GM12892 (cell line): ENCODE data around the gene CHD5.

Source experiments
- DNase-seq: peaks from one replicate; pipeline ENCODE4 v3.0.0; 2011; ENCODE audit not compliant: insufficient read length
- FAIRE-seq: peaks from 2 replicates; lab custom pipeline; 2011; peaks lifted over from hg19 to GRCh38; lab: Jason Lieb, UNC
- POLR2A ChIP-seq: IDR thresholded peaks from 2 replicates; pipeline ENCODE4 v1.6.1; 2011; ENCODE audit warnings: low read depth, low read length, control low read depth
- POLR2AphosphoS5 ChIP-seq: IDR thresholded peaks from 2 replicates; pipeline ENCODE4 v1.6.1; 2011; ENCODE audit warnings: low read depth, low read length, control low read depth
- TAF1 ChIP-seq: IDR thresholded peaks from 2 replicates; pipeline ENCODE4 v1.6.1; 2011; ENCODE audit warnings: low read depth, mild to moderate bottlenecking, control low read depth, low read length, borderline replicate concordance

The CHD5 gene

GRCh38 chr1:6198646-6199297 lies 18.7 kb upstream of the CHD5 start:
- FAIRE-seq (no peak), DNase-seq (no peak)
- TF ChIP-seq POLR2A (no peak), POLR2AphosphoS5 (no peak), TAF1 (no peak)

GRCh38 chr1:6197746-6198427 lies 17.8 kb upstream of the CHD5 start:
- FAIRE-seq (no peak), DNase-seq (no peak)
- TF ChIP-seq POLR2AphosphoS5: 0 out of 2 replicates have a peak, but pooled peaks have one; percentile 27
- TF ChIP-seq POLR2A: no peak; the same call in 1 of the 2 replicates
- TF ChIP-seq TAF1: no peak

GRCh38 chr1:6191968-6192367 lies 11.8 kb upstream of the CHD5 start:
- DNase-seq (no peak), FAIRE-seq (no peak)
- no peak for TF ChIP-seq POLR2AphosphoS5
- TF ChIP-seq TAF1: no peak
- TF ChIP-seq POLR2A: no peak

GRCh38 chr1:6188466-6188865 lies 8.3 kb upstream of the CHD5 start:
- DNase-seq (no peak), FAIRE-seq (no peak)
- no peak for TF ChIP-seq TAF1
- TF ChIP-seq POLR2A: no peak
- no peak for TF ChIP-seq POLR2AphosphoS5

GRCh38 chr1:6185635-6186382 lies 5.7 kb upstream of the CHD5 start:
- TF ChIP-seq POLR2AphosphoS5: peak; percentile 61; the same call in 1 of the 2 replicates
- TF ChIP-seq POLR2A: peak; percentile 48; the same call in 1 of the 2 replicates
- no peak for TF ChIP-seq TAF1
- DNase-seq (no peak), FAIRE-seq (no peak)

GRCh38 chr1:6185151-6185550 lies 5.0 kb upstream of the CHD5 start:
- no peak for TF ChIP-seq TAF1
- TF ChIP-seq POLR2AphosphoS5: no peak
- TF ChIP-seq POLR2A: no peak
- DNase-seq: no peak
- no peak for FAIRE-seq

- TF ChIP-seq TAF1 (no peak), POLR2A (no peak; the same call in none of the 2 replicates), POLR2AphosphoS5 (peak; percentile 72)
- DNase-seq (no peak), FAIRE-seq (no peak)
Observed at GRCh38 chr1:6184083-6184783, 4.1 kb upstream of the CHD5 start.

GRCh38 chr1:6183520-6183989 lies 3.4 kb upstream of the CHD5 start:
- TF ChIP-seq POLR2AphosphoS5 (no peak), TAF1 (no peak), POLR2A (no peak)
- DNase-seq: no peak
- FAIRE-seq: no peak

GRCh38 chr1:6181347-6181770 lies 1.2 kb upstream of the CHD5 start:
- FAIRE-seq (no peak), DNase-seq (no peak)
- TF ChIP-seq POLR2A: no peak
- no peak for TF ChIP-seq POLR2AphosphoS5

GRCh38 chr1:6180707-6181311 lies 688 bp upstream of the CHD5 start:
- no peak for FAIRE-seq
- no peak for DNase-seq
- no peak for TF ChIP-seq POLR2A
- no peak for TF ChIP-seq POLR2AphosphoS5

GRCh38 chr1:6179564-6180175 lies 451 bp downstream of the CHD5 start:
- FAIRE-seq (no peak), DNase-seq (no peak)
- TF ChIP-seq TAF1 (no peak), POLR2AphosphoS5 (no peak), POLR2A (no peak)
